ENCODE results near the gene POLR3GL.
A peak's percentile ranks its signal among the peaks of the same experiment; 100 is the strongest.

The POLR3GL gene

GRCh38 chr1:145977486-145978470 is 13.3 kb downstream of the POLR3GL start:
- DNase-seq: peak; percentile 83

- no peak for DNase-seq
Measured at GRCh38 chr1:145978471-145978853, 14.0 kb downstream of the POLR3GL start.

- DNase-seq: peak; percentile 94
Measured at GRCh38 chr1:145978854-145979745, 14.6 kb downstream of the POLR3GL start.

- peak; percentile 55 for DNase-seq
Measured at GRCh38 chr1:145979746-145980456, 15.4 kb downstream of the POLR3GL start.

- no peak for DNase-seq
Measured at GRCh38 chr1:145980457-145980994, 16.0 kb downstream of the POLR3GL start.

- no peak for DNase-seq
Measured at GRCh38 chr1:145982010-145982723, 17.7 kb downstream of the POLR3GL start.

- no peak for DNase-seq
Measured at GRCh38 chr1:145983206-145983675, 18.8 kb downstream of the POLR3GL start.

GRCh38 chr1:145983960-145984830 is 19.7 kb downstream of the POLR3GL start:
- peak; percentile 42 for DNase-seq

GRCh38 chr1:145985129-145985501 is 20.6 kb downstream of the POLR3GL start:
- no peak for DNase-seq

- no peak for DNase-seq
Measured at GRCh38 chr1:145985502-145986439, 21.3 kb downstream of the POLR3GL start.

GRCh38 chr1:145986551-145986950 is 22.1 kb downstream of the POLR3GL start:
- no peak for DNase-seq

GRCh38 chr1:145987926-145988325 is 23.4 kb downstream of the POLR3GL start:
- DNase-seq: no peak

GRCh38 chr1:145988773-145989172 is 24.3 kb downstream of the POLR3GL start:
- DNase-seq: no peak

GRCh38 chr1:145990249-145990855 is 25.9 kb downstream of the POLR3GL start:
- DNase-seq: no peak

- DNase-seq: no peak
Measured at GRCh38 chr1:145991735-145992412, 27.4 kb downstream of the POLR3GL start.

GRCh38 chr1:145992502-145992936 is 28.0 kb downstream of the POLR3GL start:
- DNase-seq: no peak

- no peak for DNase-seq
Measured at GRCh38 chr1:145992958-145993617, 28.6 kb downstream of the POLR3GL start.

Measured in CD4-positive, alpha-beta T cell treated with Interleukin-15 for 1 hour (primary cell).